Activated B cell treated with CpG ODN at 0.5 μM for 24 hours (primary cell): ENCODE measurements around the gene COX18. TPM values are rescaled to one million over a fixed set of nuclear protein-coding genes. Genes with fewer than 3 reads are reported as not detected.

Experiments used
- ATAC-seq: fragments of 200-7000 bp; cut with Tn5 transposase; one replicate; pipeline ENCODE4 v1.10.0; 2021; ENCODE audit warnings: low read depth, mild to moderate bottlenecking, moderate library complexity
- CTCF ChIA-PET: fragments of 350-600 bp; sonication (Branson Sonifier 250); formaldehyde crosslinking; loops from one replicate; lab custom pipeline; 2021; ENCODE audit warnings: antibody characterized with exemption; lab: Charles Lee
- POLR2A ChIA-PET: fragments of 350-600 bp; sonication (Branson Sonifier 250); formaldehyde crosslinking; loops from one replicate; lab custom pipeline; 2021; ENCODE audit warnings: antibody characterized with exemption; lab: Charles Lee
- DNase-seq: peaks from one replicate; pipeline ENCODE4 v3.0.0; 2022
- H3K27ac Mint-ChIP-seq: one replicate; pipeline ENCODE4 v1.8.0; 2020; ENCODE audit warnings: mixed read lengths
- H3K27me3 Mint-ChIP-seq: one replicate; pipeline ENCODE4 v1.8.0; 2021; ENCODE audit warnings: mixed read lengths
- H3K36me3 Mint-ChIP-seq: one replicate; pipeline ENCODE4 v1.8.0; 2021; ENCODE audit warnings: low read depth, mixed read lengths
- H3K4me1 Mint-ChIP-seq: one replicate; pipeline ENCODE4 v1.8.0; 2021; ENCODE audit warnings: mixed read lengths
- H3K4me3 Mint-ChIP-seq: one replicate; pipeline ENCODE4 v1.8.0; 2020; ENCODE audit warnings: mild to moderate bottlenecking, mixed read lengths
- H3K9me3 Mint-ChIP-seq: one replicate; pipeline ENCODE4 v1.8.0; 2020; ENCODE audit warnings: mixed read lengths
- CTCF ChIP-seq: fragments of 200-600 bp; IDR thresholded peaks from one replicate; pipeline ENCODE4 v1.8.0; 2022; ENCODE audit warnings: antibody characterized with exemption, mild to moderate bottlenecking
- intact Hi-C: fragments of 100-400 bp; cut with micrococcal nuclease; formaldehyde crosslinking; loops from one replicate; pipeline ENCODE4 v1.15.1; 2024
- total RNA-seq: library from RNA; stranded (reverse); gene quantifications from 2 replicates; pipeline ENCODE4 v1.2.3, GENCODE V29; 2022

COX18 gene
- total RNA-seq, 1 donor from 2014 or later: 12.2 TPM

DNA sequence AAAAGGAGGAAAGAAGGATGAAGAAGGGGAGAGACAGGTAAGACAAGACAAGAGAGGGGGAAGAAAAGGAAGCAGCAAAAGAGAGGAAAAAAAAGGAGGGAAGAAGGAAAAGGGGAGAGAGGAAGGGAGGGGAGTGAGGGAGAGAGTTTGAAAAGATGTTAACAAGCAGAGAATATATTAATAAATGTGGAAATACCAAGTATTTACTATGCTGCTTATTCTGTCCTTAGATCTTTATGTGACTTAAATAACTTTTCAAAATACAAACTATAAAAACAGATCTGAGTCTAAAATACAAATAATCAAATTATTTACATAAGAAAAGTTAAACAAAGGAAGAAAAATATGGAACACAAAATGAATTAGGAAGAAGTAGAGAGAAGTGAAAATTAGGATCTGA, 18.4 kb upstream of the COX18 start:
- no peak overlapping the region for H3K4me3 Mint-ChIP-seq
- DNase-seq (no peak), ATAC-seq (no peak)
- H3K9me3 Mint-ChIP-seq: no peaks in the 10 kb centered on the region
- H3K27me3 Mint-ChIP-seq: no peaks in the 10 kb centered on the region
- H3K4me1 Mint-ChIP-seq: peaks cover 15% of the 10 kb centered on the region
- peaks cover 42% of the 10 kb centered on the region for H3K36me3 Mint-ChIP-seq
- intact Hi-C loops: no loop called here
- H3K27ac Mint-ChIP-seq: peak overlapping the region; percentile 25
- no peak for TF ChIP-seq CTCF
- ChIA-PET POLR2A (no interaction called here), CTCF (no interaction called here)

DNA sequence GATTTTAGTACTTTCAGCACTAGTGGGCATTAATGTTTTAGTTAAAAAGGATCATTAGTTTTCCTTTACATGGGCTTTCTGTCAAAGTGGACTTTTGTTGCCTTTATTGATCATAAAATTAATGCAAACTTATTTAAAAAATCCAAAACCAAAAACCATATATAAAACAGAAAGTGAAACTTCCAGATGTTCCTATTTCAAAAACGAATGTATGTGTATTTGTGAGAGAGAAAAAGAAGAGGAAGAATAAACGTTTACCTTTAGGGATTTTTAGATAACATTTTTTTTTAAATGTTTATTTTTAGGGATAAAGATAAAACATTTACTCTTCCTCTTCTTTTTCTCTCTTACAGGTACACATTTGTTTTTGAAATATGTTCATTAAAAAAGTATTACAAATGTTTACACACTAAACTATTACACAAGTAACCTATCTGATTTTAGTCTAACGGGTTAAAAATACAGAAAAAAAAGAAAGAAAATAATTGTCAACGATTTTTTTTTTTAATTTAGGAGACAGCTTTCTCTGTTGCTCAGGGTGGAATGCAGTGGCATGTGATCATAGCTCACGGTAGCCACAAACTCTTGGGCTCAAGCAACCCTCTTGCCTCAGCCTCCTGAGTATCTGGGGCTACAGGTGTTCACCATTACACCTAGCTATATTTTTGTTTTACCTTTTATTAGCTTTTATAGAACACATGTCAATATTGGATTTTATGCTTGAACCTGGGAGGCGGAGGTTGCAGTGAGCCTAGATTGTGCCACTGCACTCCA, 16.8 kb upstream of the COX18 start:
- Mint-ChIP-seq H3K36me3 (peaks cover 40% of the 10 kb centered on the region), H3K4me1 (peaks cover 15% of the 10 kb centered on the region), H3K27me3 (no peaks in the 10 kb centered on the region), H3K9me3 (no peaks in the 10 kb centered on the region), H3K4me3 (peak overlapping the region; percentile 48), H3K27ac (no peak overlapping the region)
- ChIA-PET POLR2A (interaction anchor here (1.1 kb wide), 1 partner anchor 172 kb away, joined by 4 read pairs; the partner anchor contains the start of gene ANKRD17), CTCF (no interaction called here)
- ATAC-seq (no peak), DNase-seq (no peak)
- no peak for TF ChIP-seq CTCF
- intact Hi-C loops: no loop called here

DNA sequence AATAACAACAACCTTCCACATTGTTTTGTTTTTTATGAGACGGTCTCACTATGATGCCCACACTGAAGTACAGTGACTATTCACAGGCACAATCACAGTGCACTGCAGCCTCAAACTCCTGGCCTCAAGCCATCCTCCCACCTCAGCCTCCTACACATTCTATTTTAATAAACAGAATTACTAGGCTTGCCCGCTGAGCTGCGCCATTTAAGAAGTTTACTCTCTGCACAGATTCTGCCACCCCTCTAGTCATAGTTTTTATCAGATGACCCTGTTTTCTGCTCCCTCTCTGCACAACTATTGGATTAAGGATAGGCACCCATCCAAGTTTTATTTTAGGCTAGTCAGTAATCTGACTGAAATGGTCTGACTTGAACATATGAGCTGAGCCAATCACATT, 11.3 kb upstream of the COX18 start:
- intact Hi-C loops: no loop called here
- POLR2A ChIA-PET: interaction anchor here (0.5 to 1.4 kb wide), 3 partner anchors 8 to 178 kb away, joined by 3 to 4 read pairs (median 3); partner anchors contain the start of genes ANKRD17 and COX18
- no peak for TF ChIP-seq CTCF
- no peak for DNase-seq
- Mint-ChIP-seq H3K9me3 (no peaks in the 10 kb centered on the region), H3K27me3 (no peaks in the 10 kb centered on the region), H3K36me3 (peaks cover 61% of the 10 kb centered on the region), H3K4me3 (no peak overlapping the region), H3K4me1 (peaks cover 3% of the 10 kb centered on the region), H3K27ac (no peak overlapping the region)
- no peak for ATAC-seq
- CTCF ChIA-PET: no interaction called here

GRCh38 chr4:73075832-73076231, 6.3 kb upstream of the COX18 start:
- intact Hi-C loops: no loop called here
- Mint-ChIP-seq H3K36me3 (peaks cover 48% of the 10 kb centered on the region), H3K4me1 (no peaks in the 10 kb centered on the region), H3K27me3 (no peaks in the 10 kb centered on the region), H3K9me3 (no peaks in the 10 kb centered on the region), H3K4me3 (no peak overlapping the region), H3K27ac (no peak overlapping the region)
- no peak for TF ChIP-seq CTCF
- no peak for ATAC-seq
- DNase-seq: no peak
- ChIA-PET POLR2A (interaction anchor here (0.6 kb wide), 1 partner anchor 183 kb away, joined by 4 read pairs; the partner anchor contains the start of gene ANKRD17), CTCF (no interaction called here)

DNA sequence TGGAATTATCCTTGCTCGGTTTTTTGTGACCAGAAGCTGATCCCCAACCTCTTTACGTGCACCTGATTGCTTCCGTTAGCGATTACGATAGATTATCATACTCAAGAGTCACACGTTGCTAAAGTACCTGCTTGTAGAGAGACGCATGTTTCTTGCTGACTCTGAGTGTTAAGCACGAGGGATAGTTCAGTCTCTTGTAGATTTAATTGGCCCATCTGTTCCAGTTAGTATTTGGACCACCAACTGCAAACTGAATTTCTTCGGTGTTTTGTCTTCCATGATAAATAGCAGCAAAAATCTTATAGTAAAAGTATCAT, 516 bp upstream of the COX18 start:
- ChIA-PET POLR2A (interaction anchor here (1.0 to 5.7 kb wide), 3 partner anchors 11 to 189 kb away, joined by 3 to 69 read pairs (median 3); partner anchors contain the start of gene ANKRD17), CTCF (no interaction called here)
- no peak for DNase-seq
- no peak for TF ChIP-seq CTCF
- Mint-ChIP-seq H3K27ac (peak overlapping the region; percentile 97), H3K4me3 (peak overlapping the region; percentile 89), H3K9me3 (no peaks in the 10 kb centered on the region), H3K4me1 (peaks cover 35% of the 10 kb centered on the region), H3K36me3 (peaks cover 29% of the 10 kb centered on the region), H3K27me3 (no peaks in the 10 kb centered on the region)
- peak; percentile 12 for ATAC-seq
- intact Hi-C loops: loop anchor here (5.0 kb wide), 1 partner anchor 37 kb away; no protein-coding TSS in a partner anchor
